GM21390 (cell line): ENCODE data around the gene FAM13B.

ENCODE experiments used
- ATAC-seq: cut with Tn5 transposase; IDR thresholded peaks from one replicate; pipeline ENCODE4 v1.9.1; 2021; ENCODE audit not compliant: unreplicated experiment

FAM13B gene

GRCh38 chr5:137901011-137901817 is 131.7 kb downstream of the FAM13B start:
- no peak for ATAC-seq

GRCh38 chr5:137899493-137899892 is 133.4 kb downstream of the FAM13B start:
- no peak for ATAC-seq

GRCh38 chr5:137896560-137896959 is 136.3 kb downstream of the FAM13B start:
- no peak for ATAC-seq

GRCh38 chr5:137894586-137894985 is 138.3 kb downstream of the FAM13B start:
- ATAC-seq: no peak

- no peak for ATAC-seq
These were observed 141.0 kb downstream of the FAM13B start for GRCh38 chr5:137891849-137892248.

- ATAC-seq: no peak
These were observed 142.0 kb downstream of the FAM13B start for GRCh38 chr5:137890845-137891244.

GRCh38 chr5:137888863-137889759 is 143.8 kb downstream of the FAM13B start, which contains the start of gene PKD2L2:
PKD2L2 (plus strand) TSS chr5:137889457; CDS start chr5:137889492, 35 bp downstream.
- ATAC-seq: peak; percentile 91

GRCh38 chr5:137888466-137888862 is 144.4 kb downstream of the FAM13B start:
- no peak for ATAC-seq
